ENCODE data around the gene RPL22. TPM values are rescaled to one million over a fixed set of nuclear protein-coding genes. Genes with fewer than 3 reads are reported as not detected.

The RPL22 gene
- total and polyA plus RNA-seq, 2 of the 4 experiments (the other 2 are of a cell fraction), result 26.2 to 131 TPM

- Histone ChIP-seq H2BK20ac (ENCODE audit: low read depth, low read length) (no peak overlapping the region), H3K4me2 (ENCODE audit: low read depth, low read length) (no peak overlapping the region), H2BK15ac (ENCODE audit: low read depth, low read length) (no peak overlapping the region), H4K5ac (ENCODE audit: low read depth, low read length) (no peak overlapping the region), H4K20me1 (ENCODE audit: insufficient read depth, low read length) (no peaks in the 10 kb centered on the region), H3K23ac (ENCODE audit: low read depth, low read length) (no peak overlapping the region), H3K4me1 (ENCODE audit: control insufficient read depth, insufficient read depth, low read length) (no peaks in the 10 kb centered on the region), H3K27me3 (ENCODE audit: control insufficient read depth, insufficient read depth, low read length) (peaks cover 13% of the 10 kb centered on the region), H3K9ac (ENCODE audit: low read depth, low read length) (no peak overlapping the region), H3K79me1 (ENCODE audit: low read depth in 1 of 2, low read length in 2 of 2) (no peaks in the 10 kb centered on the region), H4K91ac (ENCODE audit: insufficient read depth, low read depth, low read length) (no peak overlapping the region), H3K18ac (ENCODE audit: low read depth, low read length) (no peak overlapping the region), H3K9me3 (ENCODE audit: control insufficient read depth, insufficient read depth, low read length) (0 out of 2 replicates have a peak, but pooled peaks cover 2% of the 10 kb centered on the region), H2AK5ac (ENCODE audit: low read depth, low read length) (no peak overlapping the region), H3K27ac (ENCODE audit: insufficient read depth, low read length) (no peak overlapping the region), H3K56ac (ENCODE audit: extremely low read depth, insufficient read depth, low read length) (no peak overlapping the region), H4K8ac (ENCODE audit: low read depth in 2 of 2, low read length in 2 of 2) (no peak overlapping the region), H3K14ac (replicated peaks; ENCODE audit: low read depth, low read length) (no peak overlapping the region), H3K4ac (ENCODE audit: low read depth, low read length) (no peak overlapping the region), H3K36me3 (ENCODE audit: control insufficient read depth, insufficient read depth, low read length) (no peaks in the 10 kb centered on the region), H2AK9ac (replicated peaks; ENCODE audit: low read depth, low read length, poor library complexity) (no peak overlapping the region), H3K9me1 (ENCODE audit: insufficient read depth, low read length) (no peaks in the 10 kb centered on the region), H2BK120ac (ENCODE audit: low read depth, low read length) (no peak overlapping the region), H2BK5ac (ENCODE audit: low read depth, low read length, poor library complexity, severe bottlenecking) (no peak overlapping the region), H2AFZ (replicated peaks; ENCODE audit: low read length, poor library complexity) (no peak overlapping the region), H3K4me3 (ENCODE audit: insufficient read depth, low read depth, low read length) (no peak overlapping the region)
- in situ Hi-C loops (cut with MboI; ENCODE audit: low sequenced_read_pairs), result no loop called here
- CTCF ChIA-PET, result no interaction called here
- BruUV-seq (replicated peaks), result no TSS peak
- dilution Hi-C loops (cut with HindIII; ENCODE audit: low sequenced_read_pairs, unreplicated experiment), result no loop called here
- DNase-seq (no peak), ATAC-seq (ENCODE audit: low read depth) (no peak)
- POLR2A ChIA-PET (ENCODE audit: unreplicated experiment), result no interaction called here
- no CpG with 5 or more reads among the region's 5 CpGs for WGBS, 2 experiments (ENCODE audit: extremely low coverage in 2 of 2, insufficient read length in 1 of 2)
- TF ChIP-seq MXI1 (IDR thresholded peaks at IDR 0.05; ENCODE audit: borderline replicate concordance, low read depth, low read length) (no peak), CHD1 (IDR thresholded peaks at IDR 0.05; ENCODE audit: low read depth, low read length) (no peak), FOS (IDR thresholded peaks at IDR 0.05; ENCODE audit: low read depth, low read length) (no peak), ELK1 (IDR thresholded peaks at IDR 0.05; ENCODE audit: borderline replicate concordance, low read depth, low read length) (no peak), USF2 (IDR thresholded peaks at IDR 0.05; ENCODE audit: low read depth, low read length) (no peak), MAFK (IDR thresholded peaks at IDR 0.05; ENCODE audit: low read depth, low read length) (no peak), RFX5 (IDR thresholded peaks at IDR 0.05; ENCODE audit: low read depth, low read length) (no peak), MAZ (IDR thresholded peaks at IDR 0.05; ENCODE audit: borderline replicate concordance, low read depth, low read length) (no peak)
- intact Hi-C loops (cut with micrococcal nuclease), result no loop called here
Observed at GRCh38 chr1:6137758-6138157, 61.6 kb downstream of the RPL22 start.

Data from IMR-90 (cell line).